GM21825 (cell line): ENCODE measurements around the gene ZNF766.
"Not testable (repeated sequence)": the region's sequence is repeated elsewhere in the genome, so short reads cannot be mapped to it uniquely, and the experiment has no call there.

Source experiments
- ATAC-seq: cut with Tn5 transposase; IDR thresholded peaks from one replicate; pipeline ENCODE4 v1.9.1; 2021; ENCODE audit warnings: mild to moderate bottlenecking, moderate library complexity; ENCODE audit not compliant: unreplicated experiment

Gene ZNF766

GRCh38 chr19:52274191-52274590 is 4.8 kb downstream of the ZNF766 start:
- no peak for ATAC-seq

DNA sequence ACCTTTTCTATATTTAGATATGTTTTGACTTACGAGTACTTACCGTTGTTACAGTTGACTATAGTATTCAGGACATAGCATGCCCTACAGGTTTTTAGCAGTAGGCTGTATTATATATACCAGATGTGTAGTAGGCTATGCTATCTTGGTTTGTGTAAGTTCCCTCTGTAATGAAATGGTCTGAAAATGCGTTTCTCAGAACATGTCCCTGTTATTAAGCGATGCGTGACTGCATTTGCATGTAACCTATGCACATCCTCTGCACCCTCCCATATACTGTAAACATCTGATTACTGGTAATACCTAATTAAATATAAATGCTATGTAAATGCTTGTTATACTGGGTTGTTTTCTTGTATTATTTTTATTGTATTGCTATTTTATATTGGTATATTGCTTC is 6.6 kb downstream of the ZNF766 start:
- no peak for ATAC-seq

DNA sequence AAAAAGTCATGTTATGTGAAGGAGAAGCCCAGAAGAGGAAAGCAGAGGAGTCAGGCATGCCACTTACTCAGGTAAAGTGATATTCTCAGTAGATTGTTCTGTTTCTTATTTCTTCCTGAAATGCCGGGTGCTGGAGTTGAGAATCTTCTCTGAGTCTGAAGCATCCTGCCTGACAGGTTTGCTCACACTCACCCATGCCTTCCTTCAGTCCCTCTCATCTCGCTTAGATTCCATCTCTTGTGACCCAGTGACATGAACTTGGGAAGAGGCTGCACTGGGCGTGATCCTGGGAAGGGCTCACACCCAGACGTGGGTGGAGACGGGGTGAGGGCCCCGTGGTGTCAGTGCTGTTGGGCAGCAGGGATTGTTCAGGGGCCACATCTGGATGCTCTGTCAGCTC is 8.1 kb downstream of the ZNF766 start:
- ATAC-seq: no peak

DNA sequence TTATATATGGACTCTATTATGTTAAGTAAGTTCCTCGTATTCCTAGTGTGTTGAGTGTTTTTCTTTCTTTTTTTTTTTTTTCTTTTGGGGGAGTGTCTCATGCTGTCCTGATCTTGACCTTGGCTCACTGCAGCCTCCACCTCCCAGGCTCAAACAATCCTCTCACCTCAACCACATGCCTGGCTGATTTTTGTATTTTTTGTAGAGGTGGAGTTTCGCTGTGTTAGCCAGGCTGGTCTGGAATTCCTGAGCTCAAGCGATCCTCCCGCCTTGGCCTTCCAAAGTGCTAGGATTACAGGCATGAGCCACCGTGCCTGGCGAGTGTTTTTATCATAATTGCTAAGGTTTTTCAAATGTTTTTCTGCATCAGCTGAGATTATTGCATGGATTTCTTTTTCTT is 16.9 kb downstream of the ZNF766 start:
- no peak for ATAC-seq

GRCh38 chr19:52291781-52292180 is 22.4 kb downstream of the ZNF766 start:
- ATAC-seq: no peak

GRCh38 chr19:52292946-52293345 is 23.6 kb downstream of the ZNF766 start:
- ATAC-seq: not testable (repeated sequence)

DNA sequence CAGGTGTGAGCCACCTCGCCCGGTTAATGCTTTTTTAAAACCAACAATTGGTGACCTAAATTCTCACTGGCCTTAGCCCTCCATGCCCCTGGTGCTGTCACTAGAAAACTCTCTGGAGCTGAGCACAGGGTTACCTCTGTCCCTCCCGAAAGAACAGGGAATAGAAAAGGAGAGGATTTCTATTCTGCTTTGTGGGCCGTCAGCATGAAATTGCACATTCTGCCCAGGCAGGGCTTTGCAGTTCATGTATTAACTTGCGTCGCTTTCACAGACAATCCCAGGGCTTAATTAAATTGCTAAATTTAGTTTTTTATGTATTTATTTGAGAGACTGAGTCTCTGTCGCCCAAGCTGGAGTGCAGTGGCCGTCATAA is 27.0 kb downstream of the ZNF766 start:
- no peak for ATAC-seq

GRCh38 chr19:52296773-52297600 is 27.6 kb downstream of the ZNF766 start, which contains the start of gene ZNF480:
ZNF480 (plus strand) TSS chr19:52297169; CDS start chr19:52300413, 3,244 bp downstream.
- ATAC-seq: no peak

GRCh38 chr19:52297601-52298364 is 28.4 kb downstream of the ZNF766 start:
- ATAC-seq: no peak

GRCh38 chr19:52307275-52307674 is 37.9 kb downstream of the ZNF766 start:
- ATAC-seq: no peak

DNA sequence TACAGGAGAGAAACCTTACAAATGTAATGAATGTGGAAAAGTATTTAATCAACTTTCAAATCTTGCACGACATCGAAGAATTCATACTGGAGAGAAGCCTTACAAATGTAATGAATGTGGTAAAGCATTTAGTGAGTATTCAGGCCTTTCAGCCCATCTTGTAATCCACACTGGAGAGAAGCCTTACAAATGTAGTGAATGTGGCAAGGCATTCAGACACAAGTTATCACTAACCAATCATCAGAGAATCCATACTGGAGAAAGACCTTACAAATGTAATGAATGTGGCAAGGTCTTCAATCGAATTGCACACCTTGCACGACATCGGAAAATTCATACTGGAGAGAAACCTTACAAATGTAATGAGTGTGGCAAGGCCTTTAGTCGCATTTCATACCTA is 53.0 kb downstream of the ZNF766 start:
- ATAC-seq: no peak

DNA sequence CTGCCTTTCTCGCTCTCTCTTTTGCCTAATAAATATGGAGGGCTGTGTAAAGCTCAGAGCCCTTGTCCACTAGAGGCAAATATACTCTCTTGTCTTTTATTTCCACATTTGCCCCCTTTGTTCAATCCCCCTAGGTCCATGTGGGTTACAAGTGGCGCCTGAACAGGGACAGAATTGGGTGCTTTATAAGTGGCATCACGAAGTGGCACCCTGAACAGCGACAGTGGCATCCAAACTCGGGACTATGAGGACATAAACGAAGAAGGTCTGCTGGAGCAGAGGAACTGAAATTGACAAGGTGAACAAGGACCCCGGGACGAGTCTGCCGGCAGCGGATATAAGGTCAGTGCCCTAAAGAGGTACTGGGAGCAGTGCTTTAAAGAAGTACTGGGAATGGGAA is 62.4 kb downstream of the ZNF766 start:
- ATAC-seq: no peak

- no peak for ATAC-seq
Observed at GRCh38 chr19:52335768-52336116, 66.4 kb downstream of the ZNF766 start.

- ATAC-seq: no peak
Observed at GRCh38 chr19:52336117-52336790, 66.9 kb downstream of the ZNF766 start, which contains the start of gene ZNF610. ZNF610 (plus strand) TSS chr19:52336243; CDS start chr19:52349173, 12,930 bp downstream.

GRCh38 chr19:52336791-52337381 is 67.5 kb downstream of the ZNF766 start:
- ATAC-seq: no peak

GRCh38 chr19:52339022-52339421 is 69.6 kb downstream of the ZNF766 start:
- not testable (repeated sequence) for ATAC-seq

DNA sequence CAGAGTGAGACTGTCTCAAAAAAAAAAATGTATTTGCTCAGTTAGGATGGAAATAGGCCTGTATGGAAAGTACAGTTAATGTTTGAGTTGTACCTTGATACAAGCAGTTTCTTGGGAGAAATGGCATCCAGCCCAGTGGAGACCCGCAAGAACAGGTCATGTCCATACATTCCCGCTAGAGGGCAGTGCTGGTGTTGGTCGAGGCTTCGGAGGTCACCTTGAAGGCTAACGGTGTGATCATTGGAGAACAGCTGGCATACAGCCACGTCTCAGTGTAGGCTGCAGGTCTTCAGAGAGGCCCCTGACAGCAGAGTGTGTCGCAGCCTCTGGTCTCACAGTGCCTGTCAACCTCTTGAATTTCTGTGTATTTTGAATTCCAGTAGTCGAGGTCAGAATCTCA is 74.2 kb downstream of the ZNF766 start:
- no peak for ATAC-seq

- no peak for ATAC-seq
Observed at GRCh38 chr19:52345162-52345561, 75.8 kb downstream of the ZNF766 start.
